Omental fat pad (tissue), 4 donors: ENCODE measurements around the gene C13orf46. TPM values are rescaled to one million over a fixed set of nuclear protein-coding genes. Genes with fewer than 3 reads are reported as not detected.
A peak's percentile ranks its signal among the peaks of the same experiment; 100 is the strongest.

Source experiments
- ATAC-seq: fragments of 150-250 bp; one replicate; pipeline ENCODE4 v1.9.1; 2016; ENCODE audit warnings: mild to moderate bottlenecking, moderate library complexity; ENCODE audit not compliant: low FRiP score
- DNase-seq: peaks from one replicate; pipeline ENCODE4 v3.0.0-alpha.2; 2019; ENCODE audit warnings: low spot score
- CTCF ChIP-seq, 3 donors: fragments of 450-650 bp; IDR thresholded peaks; one replicate each; pipeline ENCODE4 v1.5.1; 2016 to 2017; ENCODE audit warnings: antibody characterized with exemption in 3 of 3, mild to moderate bottlenecking in 3 of 3, moderate library complexity in 2 of 3
- total RNA-seq, 4 donors: library from RNA; depleted of rRNA; stranded (reverse); fragments of >200 nt; gene quantifications; one replicate each; pipeline ENCODE4 v1.1.0, GENCODE V29; 2016

The C13orf46 gene
- total RNA-seq, 4 donors from 2014 or later, result 0.13 to 6.9 (median 1.6) TPM

- no peak for TF ChIP-seq CTCF (IDR thresholded peaks at IDR 0.05)
- DNase-seq (no peak), ATAC-seq (no peak)
Observed at GRCh38 chr13:113949546-113949945, 24.3 kb downstream of the C13orf46 start.

GRCh38 chr13:113948034-113948742 is 25.7 kb downstream of the C13orf46 start:
- no peak for TF ChIP-seq CTCF (IDR thresholded peaks at IDR 0.05)
- DNase-seq (no peak), ATAC-seq (no peak)

GRCh38 chr13:113947311-113948033 is 26.4 kb downstream of the C13orf46 start:
- ATAC-seq, result peak; percentile 34
- TF ChIP-seq CTCF (IDR thresholded peaks at IDR 0.05), result peak in 1 of 3 donors; percentile 59
- DNase-seq, result no peak

- ATAC-seq (no peak), DNase-seq (no peak)
- TF ChIP-seq CTCF (IDR thresholded peaks at IDR 0.05), result no peak
Observed at GRCh38 chr13:113946409-113947181, 27.3 kb downstream of the C13orf46 start.

GRCh38 chr13:113945857-113946408 is 27.9 kb downstream of the C13orf46 start:
- DNase-seq (no peak), ATAC-seq (no peak)
- no peak for TF ChIP-seq CTCF (IDR thresholded peaks at IDR 0.05)

GRCh38 chr13:113943821-113944565 is 29.9 kb downstream of the C13orf46 start:
- DNase-seq (no peak), ATAC-seq (no peak)
- TF ChIP-seq CTCF (IDR thresholded peaks at IDR 0.05), result no peak
